Ishikawa (cell line): Measurements from ENCODE around the gene CDH20.

Experiments used
- CEBPB ChIP-seq: IDR thresholded peaks from 2 replicates; pipeline ENCODE4 v1.6.1; 2012
- CREB1 ChIP-seq: IDR thresholded peaks from 2 replicates; pipeline ENCODE4 v1.6.1; 2012; ENCODE audit warnings: low read depth
- EGR1 ChIP-seq: IDR thresholded peaks from 2 replicates; pipeline ENCODE4 v1.6.1; 2012
- EP300 ChIP-seq: IDR thresholded peaks from 2 replicates; pipeline ENCODE4 v1.6.1; 2012; ENCODE audit warnings: borderline replicate concordance
- FOXM1 ChIP-seq: IDR thresholded peaks from 2 replicates; pipeline ENCODE4 v1.6.1; 2012; ENCODE audit warnings: low read depth, borderline replicate concordance
- NFIC ChIP-seq: IDR thresholded peaks from 2 replicates; pipeline ENCODE4 v1.6.1; 2012
- RAD21 ChIP-seq: IDR thresholded peaks from 2 replicates; pipeline ENCODE4 v1.6.1; 2012; ENCODE audit warnings: low read depth
- TAF1 ChIP-seq: IDR thresholded peaks from 2 replicates; pipeline ENCODE4 v1.6.1; 2012; ENCODE audit warnings: low read depth, mild to moderate bottlenecking
- TCF12 ChIP-seq: IDR thresholded peaks from 2 replicates; pipeline ENCODE4 v1.6.1; 2012; ENCODE audit warnings: low read depth
- TEAD4 ChIP-seq: IDR thresholded peaks from 2 replicates; pipeline ENCODE4 v1.6.1; 2012
- YY1 ChIP-seq: IDR thresholded peaks from 2 replicates; pipeline ENCODE4 v1.6.1; 2012; ENCODE audit warnings: low read depth
- ZBTB7A ChIP-seq: IDR thresholded peaks from 2 replicates; pipeline ENCODE4 v1.6.1; 2012; ENCODE audit warnings: low read depth
- TF ChIP-seq, protein P1 (sequence below): IDR thresholded peaks from 2 replicates; pipeline ENCODE4 v1.6.1; 2012
- TF ChIP-seq, protein P2 (sequence below): IDR thresholded peaks from 2 replicates; pipeline ENCODE4 v1.6.1; 2012
- TF ChIP-seq, protein P3 (sequence below): IDR thresholded peaks from 2 replicates; pipeline ENCODE4 v1.6.1; 2012; ENCODE audit warnings: low read depth, mild to moderate bottlenecking

Gene CDH20

DNA sequence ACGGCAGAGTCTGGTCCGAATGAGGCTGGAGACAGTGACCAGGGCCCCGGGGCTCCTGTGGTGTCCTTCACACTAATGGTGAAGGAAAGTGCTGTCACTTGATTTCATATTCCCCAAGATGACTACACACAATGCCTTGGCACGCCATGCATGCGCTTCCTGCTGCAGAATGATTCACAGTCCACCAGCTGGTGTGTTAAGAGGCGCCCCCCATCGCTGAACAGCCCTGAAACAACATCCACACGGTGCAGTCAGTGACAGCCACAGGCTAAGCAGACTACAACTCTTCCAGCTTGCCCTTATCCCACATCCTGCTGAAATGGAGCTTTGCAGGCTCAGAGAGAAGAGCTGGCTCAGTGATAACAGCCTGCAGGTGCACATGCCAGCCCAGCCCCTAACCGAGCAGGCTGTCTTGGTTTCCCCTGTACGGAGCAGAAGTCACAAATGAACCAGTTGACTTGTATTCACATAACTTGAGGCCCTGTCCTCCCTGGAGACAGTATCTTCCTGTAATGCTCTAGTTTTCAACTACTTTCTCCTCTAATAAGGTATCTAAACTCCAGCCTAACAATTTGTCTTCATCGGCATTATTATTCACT is 24.3 kb upstream of the CDH20 start:
- TF ChIP-seq ZBTB7A = no peak
- TF ChIP-seq YY1 = no peak
- TF ChIP-seq FOXM1 = no peak
- TF ChIP-seq, protein P1, sequence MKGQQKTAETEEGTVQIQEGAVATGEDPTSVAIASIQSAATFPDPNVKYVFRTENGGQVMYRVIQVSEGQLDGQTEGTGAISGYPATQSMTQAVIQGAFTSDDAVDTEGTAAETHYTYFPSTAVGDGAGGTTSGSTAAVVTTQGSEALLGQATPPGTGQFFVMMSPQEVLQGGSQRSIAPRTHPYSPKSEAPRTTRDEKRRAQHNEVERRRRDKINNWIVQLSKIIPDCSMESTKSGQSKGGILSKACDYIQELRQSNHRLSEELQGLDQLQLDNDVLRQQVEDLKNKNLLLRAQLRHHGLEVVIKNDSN = no peak
- TF ChIP-seq, protein P2, sequence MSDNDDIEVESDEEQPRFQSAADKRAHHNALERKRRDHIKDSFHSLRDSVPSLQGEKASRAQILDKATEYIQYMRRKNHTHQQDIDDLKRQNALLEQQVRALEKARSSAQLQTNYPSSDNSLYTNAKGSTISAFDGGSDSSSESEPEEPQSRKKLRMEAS = no peak
- TF ChIP-seq NFIC = no peak
- TF ChIP-seq TEAD4 = no peak
- no peak for TF ChIP-seq CREB1
- TF ChIP-seq, protein P3, sequence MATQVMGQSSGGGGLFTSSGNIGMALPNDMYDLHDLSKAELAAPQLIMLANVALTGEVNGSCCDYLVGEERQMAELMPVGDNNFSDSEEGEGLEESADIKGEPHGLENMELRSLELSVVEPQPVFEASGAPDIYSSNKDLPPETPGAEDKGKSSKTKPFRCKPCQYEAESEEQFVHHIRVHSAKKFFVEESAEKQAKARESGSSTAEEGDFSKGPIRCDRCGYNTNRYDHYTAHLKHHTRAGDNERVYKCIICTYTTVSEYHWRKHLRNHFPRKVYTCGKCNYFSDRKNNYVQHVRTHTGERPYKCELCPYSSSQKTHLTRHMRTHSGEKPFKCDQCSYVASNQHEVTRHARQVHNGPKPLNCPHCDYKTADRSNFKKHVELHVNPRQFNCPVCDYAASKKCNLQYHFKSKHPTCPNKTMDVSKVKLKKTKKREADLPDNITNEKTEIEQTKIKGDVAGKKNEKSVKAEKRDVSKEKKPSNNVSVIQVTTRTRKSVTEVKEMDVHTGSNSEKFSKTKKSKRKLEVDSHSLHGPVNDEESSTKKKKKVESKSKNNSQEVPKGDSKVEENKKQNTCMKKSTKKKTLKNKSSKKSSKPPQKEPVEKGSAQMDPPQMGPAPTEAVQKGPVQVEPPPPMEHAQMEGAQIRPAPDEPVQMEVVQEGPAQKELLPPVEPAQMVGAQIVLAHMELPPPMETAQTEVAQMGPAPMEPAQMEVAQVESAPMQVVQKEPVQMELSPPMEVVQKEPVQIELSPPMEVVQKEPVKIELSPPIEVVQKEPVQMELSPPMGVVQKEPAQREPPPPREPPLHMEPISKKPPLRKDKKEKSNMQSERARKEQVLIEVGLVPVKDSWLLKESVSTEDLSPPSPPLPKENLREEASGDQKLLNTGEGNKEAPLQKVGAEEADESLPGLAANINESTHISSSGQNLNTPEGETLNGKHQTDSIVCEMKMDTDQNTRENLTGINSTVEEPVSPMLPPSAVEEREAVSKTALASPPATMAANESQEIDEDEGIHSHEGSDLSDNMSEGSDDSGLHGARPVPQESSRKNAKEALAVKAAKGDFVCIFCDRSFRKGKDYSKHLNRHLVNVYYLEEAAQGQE = no peak
- TF ChIP-seq EP300 = no peak
- TF ChIP-seq RAD21 = no peak
- no peak for TF ChIP-seq TAF1
- no peak for TF ChIP-seq EGR1
- no peak for TF ChIP-seq TCF12
- no peak for TF ChIP-seq CEBPB

DNA sequence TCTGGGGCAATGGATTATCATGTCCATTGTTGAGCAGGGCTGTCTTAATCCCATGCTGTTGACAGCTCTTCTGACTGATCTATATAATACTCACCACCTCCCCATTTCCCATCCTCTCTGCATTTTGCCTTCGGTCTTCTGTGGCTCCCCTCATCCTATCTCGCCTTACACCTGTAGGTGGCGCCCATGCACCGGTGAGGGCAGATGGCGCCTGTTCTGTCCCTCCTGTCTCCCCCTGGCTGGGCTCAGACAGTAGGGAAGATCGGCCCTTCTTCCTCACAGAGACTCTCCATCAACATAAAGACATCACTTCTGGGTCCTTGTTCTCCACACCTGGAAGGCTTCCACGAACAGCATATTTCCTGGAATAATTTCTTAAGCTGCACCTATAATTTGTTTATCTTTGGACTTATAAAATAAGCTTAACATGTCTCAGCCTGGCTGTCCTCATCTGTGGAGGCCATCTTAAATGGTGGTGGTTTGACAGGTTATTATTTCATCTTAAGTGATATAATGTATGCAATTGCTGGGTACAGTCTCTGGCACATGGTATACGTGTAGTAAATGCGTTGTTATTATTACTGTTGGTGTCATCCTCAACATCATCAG is 10.9 kb upstream of the CDH20 start:
- TF ChIP-seq, protein P2 = no peak
- TF ChIP-seq TCF12 = no peak
- TF ChIP-seq TEAD4 = no peak
- TF ChIP-seq CEBPB = no peak
- peak; percentile 83 for TF ChIP-seq RAD21
- TF ChIP-seq TAF1 = no peak

DNA sequence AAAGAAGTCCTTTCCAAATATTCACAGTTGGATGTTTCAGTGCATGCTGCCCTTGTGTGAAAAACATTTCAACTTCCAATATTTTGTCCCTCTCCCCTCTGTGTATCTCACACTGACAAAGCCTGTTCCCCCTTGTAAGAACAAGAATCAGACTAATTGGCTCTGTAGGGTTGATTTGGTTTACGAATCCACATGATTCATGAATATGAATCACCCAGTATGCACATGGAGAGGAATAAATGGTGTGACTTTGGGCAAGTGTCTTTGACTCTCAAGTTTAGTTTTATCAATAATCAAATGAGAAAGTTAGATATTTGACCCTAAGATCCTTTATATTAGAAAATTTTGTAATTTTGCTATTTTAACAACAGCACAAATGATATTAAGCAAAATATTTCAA is 9.3 kb upstream of the CDH20 start:
- TF ChIP-seq, protein P3 = no peak
- TF ChIP-seq TAF1 (no peak), EP300 (no peak), NFIC (no peak), CEBPB (no peak), TEAD4 (no peak), YY1 (no peak), TCF12 (no peak), EGR1 (no peak), RAD21 (no peak)
- TF ChIP-seq, protein P1 = no peak
- TF ChIP-seq, protein P2 = no peak

DNA sequence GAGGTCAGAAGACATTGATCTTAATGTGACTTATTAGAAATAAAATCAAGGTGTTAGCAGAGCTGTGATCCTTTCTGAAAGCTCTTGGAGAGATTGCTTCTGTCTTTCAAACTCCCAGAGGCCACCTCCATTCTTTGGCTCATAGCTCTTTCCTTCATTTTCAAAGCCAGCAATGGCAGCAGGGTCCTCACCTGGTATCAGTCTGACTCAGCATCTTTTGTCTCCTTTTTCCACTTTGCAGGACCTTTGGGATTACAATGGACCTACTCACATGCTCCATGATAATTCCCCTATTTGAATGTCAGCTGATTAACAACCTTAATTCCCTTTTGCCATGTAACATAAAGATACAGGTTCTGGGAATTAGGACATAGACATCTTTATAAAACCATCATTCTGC is 6.8 kb upstream of the CDH20 start:
- no peak for TF ChIP-seq CEBPB
- no peak for TF ChIP-seq EGR1
- no peak for TF ChIP-seq FOXM1
- TF ChIP-seq, protein P3 = no peak

DNA sequence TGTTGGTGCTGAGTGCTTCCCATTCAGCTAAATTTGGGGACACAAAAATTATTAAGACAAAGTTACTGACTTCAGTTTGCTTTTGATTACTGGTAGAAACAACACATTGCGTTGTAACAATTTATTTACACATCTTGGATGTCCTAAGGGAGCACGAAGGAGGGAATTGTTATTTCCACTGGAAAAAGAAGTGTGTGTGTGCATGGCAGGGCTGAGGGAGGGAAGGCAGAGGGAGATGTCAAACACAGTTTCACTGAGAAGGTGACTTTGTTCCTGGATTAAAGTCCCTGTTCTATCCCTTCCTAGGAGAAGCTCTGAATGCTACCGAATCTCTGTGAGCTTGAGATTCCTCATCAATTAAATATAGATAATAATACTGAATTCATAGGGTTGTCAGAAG is 3.8 kb upstream of the CDH20 start:
- no peak for TF ChIP-seq NFIC
- no peak for TF ChIP-seq EP300
- TF ChIP-seq YY1 = no peak
- TF ChIP-seq CEBPB = no peak
- TF ChIP-seq, protein P3 = no peak
- TF ChIP-seq, protein P1 = no peak
- no peak for TF ChIP-seq CREB1
- no peak for TF ChIP-seq TEAD4
- TF ChIP-seq, protein P2 = no peak
- TF ChIP-seq FOXM1 = no peak
- no peak for TF ChIP-seq RAD21
- TF ChIP-seq TAF1 = no peak
- no peak for TF ChIP-seq EGR1
- TF ChIP-seq TCF12 = no peak
- TF ChIP-seq ZBTB7A = no peak
